Measurements from ENCODE around the gene HSPB9. TPM values are rescaled to one million over a fixed set of nuclear protein-coding genes. Genes with fewer than 3 reads are reported as not detected.
A peak's percentile ranks its signal among the peaks of the same experiment; 100 is the strongest.

Gene HSPB9
- total RNA-seq (2021) (0.33 TPM in 1 of 2 replicates, not detected in the other), Bru-seq, nascent RNA (not detected), BruChase-seq, experiment 1, labeled RNA remaining after a 2-hour chase (percentile 15 among the genes with signal in this experiment), BruChase-seq, experiment 2, labeled RNA remaining after a 6-hour chase (percentile 31 among the genes with signal in this experiment)
- long read RNA-seq, partial matches to known transcripts: 0 of 3 reads
- long read RNA-seq, other reads (novel, unspliced or antisense): 0 of 3 reads

GRCh38 chr17:42122371-42123303 is at the start of gene HSPB9:
Gene HSPB9 (plus strand): TSS chr17:42122804. CDS start chr17:42122851, 47 bp downstream.
- no peak for DNase-seq

GRCh38 chr17:42075789-42076188 is 46.8 kb upstream of the HSPB9 start:
- CTCF ChIA-PET: no interaction called here

More at GRCh38 chr17:42122371-42123303, at the start of gene HSPB9:
- no peaks in the 10 kb centered on the region for H3K9me3 ChIP-seq (ENCODE audit: insufficient read depth, low read depth)
- H3K4me3 ChIP-seq: no peak within 1 kb of the TSS
- H3F3A ChIP-seq (ENCODE audit: insufficient read depth, low read depth): peaks cover 9% of the 10 kb centered on the region; the same call in 1 of the 2 replicates
- H3K27me3 ChIP-seq (ENCODE audit: insufficient read depth, low read depth): no peaks in the 10 kb centered on the region
- BruUV-seq (replicated peaks): no TSS peak
- H2AFZ ChIP-seq: no peak within 1 kb of the TSS
- TF ChIP-seq CTCF (conservative IDR thresholded peaks at IDR 0.05): no peak
- no peak for TF ChIP-seq EZH2 (IDR thresholded peaks at IDR 0.05; ENCODE audit: low read depth)
- no peak within 1 kb of the TSS for H3K27ac ChIP-seq
- ChIA-PET POLR2A (ENCODE audit: unreplicated experiment) (no interaction called here), CTCF (no interaction called here)
- H3K4me2 ChIP-seq: no peak within 1 kb of the TSS
- intact Hi-C loops (cut with micrococcal nuclease; ENCODE audit: unreplicated experiment): no loop called here
- H3K9me2 ChIP-seq (ENCODE audit: insufficient read depth): no peaks in the 10 kb centered on the region
- H4K20me1 ChIP-seq (ENCODE audit: insufficient read depth): no peaks in the 10 kb centered on the region
- no peaks in the 10 kb centered on the region; the same call in 1 of the 2 replicates for H3K4me1 ChIP-seq (replicated peaks; ENCODE audit: insufficient read depth)
- peaks cover 6% of the 10 kb centered on the region for H3K79me2 ChIP-seq (ENCODE audit: low read depth)
- no peaks in the 10 kb centered on the region for H3K36me3 ChIP-seq (ENCODE audit: low read depth)

More at GRCh38 chr17:42075789-42076188, 46.8 kb upstream of the HSPB9 start:
- intact Hi-C loops (cut with micrococcal nuclease; ENCODE audit: unreplicated experiment): no loop called here
- POLR2A ChIA-PET (ENCODE audit: unreplicated experiment): no interaction called here
- Histone ChIP-seq H2AFZ (no peak overlapping the region), H3K9me2 (ENCODE audit: insufficient read depth) (no peaks in the 10 kb centered on the region), H3K27me3 (ENCODE audit: insufficient read depth, low read depth) (peaks cover 15% of the 10 kb centered on the region), H3K36me3 (ENCODE audit: low read depth) (no peaks in the 10 kb centered on the region), H3K79me2 (ENCODE audit: low read depth) (no peaks in the 10 kb centered on the region), H3K27ac (no peak overlapping the region), H3K4me2 (no peak overlapping the region), H3K9me3 (ENCODE audit: insufficient read depth, low read depth) (no peaks in the 10 kb centered on the region), H3K4me1 (replicated peaks; ENCODE audit: insufficient read depth) (no peaks in the 10 kb centered on the region), H3K4me3 (no peak overlapping the region), H3F3A (ENCODE audit: insufficient read depth, low read depth) (no peaks in the 10 kb centered on the region), H4K20me1 (ENCODE audit: insufficient read depth) (no peaks in the 10 kb centered on the region)
- no TSS peak for BruUV-seq (replicated peaks)
- no peak for DNase-seq
- TF ChIP-seq CTCF (conservative IDR thresholded peaks at IDR 0.05) (no peak), EZH2 (IDR thresholded peaks at IDR 0.05; ENCODE audit: low read depth) (no peak)

Measured in PC-9 (cell line).